T-helper 2 cell (primary cell): ENCODE data around the gene TEX13B.

Experiments
- DNase-seq, 5 experiments: peaks; one replicate each; pipeline versions ENCODE4 v3.0.0 to v3.0.0-alpha.2; 2012 to 2022

Gene TEX13B

DNA sequence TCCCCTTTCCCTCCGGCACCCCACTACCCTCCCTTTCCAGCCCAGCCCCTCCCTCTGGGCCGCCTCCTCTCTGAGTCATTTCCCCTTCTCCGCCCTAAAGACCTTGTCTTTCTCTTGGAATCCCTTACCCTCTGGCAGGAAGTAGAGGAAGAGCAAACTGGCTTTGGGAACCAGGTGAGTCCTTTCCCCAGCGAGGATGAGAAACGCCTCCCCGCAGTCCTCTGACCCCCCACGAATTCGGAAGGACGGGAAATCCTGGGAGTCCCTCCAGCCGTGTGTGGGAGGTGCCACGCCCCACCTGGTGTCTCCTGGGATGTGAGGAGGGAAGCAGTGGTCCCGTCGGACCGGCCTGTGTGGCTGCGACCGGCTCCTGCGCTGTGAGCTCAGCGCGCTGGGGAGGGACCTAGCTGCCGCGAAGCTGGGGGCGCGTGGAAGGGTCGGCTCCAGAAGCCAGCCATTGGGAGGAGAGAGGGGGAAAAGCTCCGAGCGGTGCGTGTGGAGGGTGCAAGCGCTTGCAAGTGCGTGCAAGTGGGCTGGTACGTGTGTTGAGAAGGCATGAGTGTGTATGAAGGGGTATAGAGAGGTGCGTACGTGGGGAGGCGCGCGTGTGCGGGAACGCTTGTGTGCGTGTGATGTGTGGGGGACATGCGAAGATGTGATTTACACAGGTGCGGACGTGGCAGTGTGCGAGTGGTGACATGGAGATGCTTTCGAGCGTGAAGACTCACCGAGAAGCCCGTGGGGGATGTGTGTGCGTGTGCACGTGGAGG lies 46.3 kb downstream of the TEX13B start:
- DNase-seq, result no peak

DNA sequence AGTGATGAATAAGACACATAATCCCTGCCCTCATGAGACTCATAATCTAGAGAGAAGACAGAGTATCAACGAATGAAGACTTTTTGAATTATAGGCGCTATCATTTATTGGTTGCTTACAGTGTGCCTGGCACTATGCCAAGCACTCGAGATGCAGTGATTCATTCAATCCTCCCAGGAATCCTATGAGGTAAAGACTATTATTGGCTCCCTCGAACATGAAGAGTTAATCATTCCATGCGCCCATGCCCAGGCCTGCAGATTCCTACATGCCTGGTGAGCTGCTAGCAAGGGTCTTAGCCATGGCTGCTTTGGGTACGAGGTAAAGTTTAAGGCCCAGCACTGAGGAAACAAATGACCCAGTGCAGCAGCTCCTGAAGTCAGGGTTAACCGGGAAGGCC lies 47.0 kb downstream of the TEX13B start:
- DNase-seq, result no peak

GRCh38 chrX:107934262-107934661 lies 47.9 kb downstream of the TEX13B start:
- no peak for DNase-seq
